GM12874 (cell line): ENCODE results near the gene REST.

Experiments used
- CTCF ChIP-seq: IDR thresholded peaks from 2 replicates; pipeline ENCODE4 v1.5.1; 2011; ENCODE audit warnings: low read depth, mild to moderate bottlenecking, control low read depth, low read length, moderate library complexity; ENCODE audit not compliant: insufficient read depth

The REST gene

GRCh38 chr4:56953680-56954520, 46.2 kb downstream of the REST start:
- TF ChIP-seq CTCF = no peak

- no peak for TF ChIP-seq CTCF
Observed at GRCh38 chr4:56958111-56958517, 50.4 kb downstream of the REST start.

- TF ChIP-seq CTCF = no peak
Observed at GRCh38 chr4:56959100-56959499, 51.4 kb downstream of the REST start.

- TF ChIP-seq CTCF = no peak
Observed at GRCh38 chr4:56961107-56961500, 53.4 kb downstream of the REST start.

GRCh38 chr4:56971383-56971782, 63.7 kb downstream of the REST start:
- TF ChIP-seq CTCF = no peak

- TF ChIP-seq CTCF = no peak
Observed at GRCh38 chr4:56972389-56972788, 64.7 kb downstream of the REST start.

- TF ChIP-seq CTCF = no peak
Observed at GRCh38 chr4:56972809-56973208, 65.1 kb downstream of the REST start.
